ENCODE results near the gene SLC8A3. TPM values are rescaled to one million over a fixed set of nuclear protein-coding genes. Genes with fewer than 3 reads are reported as not detected.

SLC8A3 gene
- total RNA-seq, 1 experiment from 2014 or later = not detected

DNA sequence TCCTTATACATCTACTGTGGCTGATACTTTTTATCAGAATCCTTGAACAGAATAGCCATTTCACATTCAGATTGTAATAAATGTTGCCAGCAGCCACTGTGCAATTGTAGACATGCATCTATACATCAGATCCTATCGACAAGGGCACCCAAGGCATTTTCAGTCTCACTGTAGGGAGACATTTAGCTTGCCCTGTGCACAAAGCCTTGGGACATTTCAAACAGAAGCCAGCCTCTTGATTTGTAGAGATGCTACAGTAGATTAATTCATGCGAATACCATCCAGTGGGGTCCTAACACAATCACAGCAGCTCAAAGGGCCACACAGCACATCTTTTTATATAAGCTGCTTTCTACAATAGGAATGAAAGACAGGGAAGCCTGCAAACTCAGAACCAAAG is 81.4 kb downstream of the SLC8A3 start:
- ChIA-PET CTCF (no interaction called here), POLR2A (no interaction called here)
- no peak for DNase-seq (ENCODE audit: low read depth, low spot score)
- in situ Hi-C loops (cut with HindIII; ENCODE audit: low pct_unique_long_range_greater_than_20kb, low sequenced_read_pairs) = no loop called here
- Histone ChIP-seq H3K9me3 (ENCODE audit: control insufficient read depth, insufficient read depth, low read depth, low read length) (no peaks in the 10 kb centered on the region), H3K36me3 (ENCODE audit: control insufficient read depth, insufficient read depth, low read length) (no peaks in the 10 kb centered on the region), H3K27me3 (ENCODE audit: control insufficient read depth, insufficient read depth, low read length) (peaks cover 8% of the 10 kb centered on the region), H3K4me1 (ENCODE audit: control insufficient read depth, insufficient read depth, low read length) (no peaks in the 10 kb centered on the region), H3K4me3 (ENCODE audit: low read depth in 2 of 2, low read length in 2 of 2) (no peak overlapping the region), H3K27ac (ENCODE audit: low read length) (no peak overlapping the region)
- no TSS peak for BruUV-seq (replicated peaks)
- no peak for ATAC-seq
- intact Hi-C loops (cut with micrococcal nuclease; ENCODE audit: unreplicated experiment) = no loop called here
- no peak for TF ChIP-seq REST (IDR thresholded peaks at IDR 0.05; ENCODE audit: insufficient read depth in 1 of 2, low read depth in 2 of 2, low read length in 1 of 2)
- no peak for TF ChIP-seq TCF7L2 (IDR thresholded peaks at IDR 0.05; ENCODE audit: low read depth, low read length)
- no peak for TF ChIP-seq POLR2AphosphoS5 (IDR thresholded peaks at IDR 0.05; ENCODE audit: low read depth, low read length)
- TF ChIP-seq SIN3A (IDR thresholded peaks at IDR 0.05; ENCODE audit: borderline replicate concordance, insufficient read depth, low read depth, low read length) = no peak
- TF ChIP-seq, protein P1, sequence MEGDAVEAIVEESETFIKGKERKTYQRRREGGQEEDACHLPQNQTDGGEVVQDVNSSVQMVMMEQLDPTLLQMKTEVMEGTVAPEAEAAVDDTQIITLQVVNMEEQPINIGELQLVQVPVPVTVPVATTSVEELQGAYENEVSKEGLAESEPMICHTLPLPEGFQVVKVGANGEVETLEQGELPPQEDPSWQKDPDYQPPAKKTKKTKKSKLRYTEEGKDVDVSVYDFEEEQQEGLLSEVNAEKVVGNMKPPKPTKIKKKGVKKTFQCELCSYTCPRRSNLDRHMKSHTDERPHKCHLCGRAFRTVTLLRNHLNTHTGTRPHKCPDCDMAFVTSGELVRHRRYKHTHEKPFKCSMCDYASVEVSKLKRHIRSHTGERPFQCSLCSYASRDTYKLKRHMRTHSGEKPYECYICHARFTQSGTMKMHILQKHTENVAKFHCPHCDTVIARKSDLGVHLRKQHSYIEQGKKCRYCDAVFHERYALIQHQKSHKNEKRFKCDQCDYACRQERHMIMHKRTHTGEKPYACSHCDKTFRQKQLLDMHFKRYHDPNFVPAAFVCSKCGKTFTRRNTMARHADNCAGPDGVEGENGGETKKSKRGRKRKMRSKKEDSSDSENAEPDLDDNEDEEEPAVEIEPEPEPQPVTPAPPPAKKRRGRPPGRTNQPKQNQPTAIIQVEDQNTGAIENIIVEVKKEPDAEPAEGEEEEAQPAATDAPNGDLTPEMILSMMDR (IDR thresholded peaks at IDR 0.05) = no peak

DNA sequence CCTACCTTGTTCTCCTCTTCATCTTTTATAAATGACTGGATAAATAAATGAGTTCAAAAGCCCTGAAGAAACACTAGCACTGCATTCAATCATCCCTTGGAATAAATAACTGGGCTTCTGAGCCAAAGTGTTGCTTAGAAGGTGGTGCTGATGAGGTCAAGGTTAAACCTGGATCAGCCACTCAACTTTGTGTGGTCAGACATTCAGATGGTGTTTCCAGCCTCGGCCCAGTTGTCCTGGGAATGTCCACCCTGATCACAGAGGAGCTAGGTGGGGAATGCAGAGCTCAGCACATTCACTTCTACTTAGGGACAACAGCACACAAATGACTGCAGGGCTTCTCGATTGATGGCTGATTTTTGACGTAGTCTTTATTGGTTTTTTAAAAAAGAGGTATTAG is 88.7 kb downstream of the SLC8A3 start:
- Histone ChIP-seq H3K27me3 (ENCODE audit: control insufficient read depth, insufficient read depth, low read length) (peaks cover 6% of the 10 kb centered on the region), H3K27ac (ENCODE audit: low read length) (no peak overlapping the region), H3K9me3 (ENCODE audit: control insufficient read depth, insufficient read depth, low read depth, low read length) (no peaks in the 10 kb centered on the region), H3K36me3 (ENCODE audit: control insufficient read depth, insufficient read depth, low read length) (no peaks in the 10 kb centered on the region), H3K4me3 (ENCODE audit: low read depth in 2 of 2, low read length in 2 of 2) (no peak overlapping the region), H3K4me1 (ENCODE audit: control insufficient read depth, insufficient read depth, low read length) (no peaks in the 10 kb centered on the region)
- in situ Hi-C loops (cut with HindIII; ENCODE audit: low pct_unique_long_range_greater_than_20kb, low sequenced_read_pairs) = no loop called here
- DNase-seq (ENCODE audit: low read depth, low spot score) (no peak), ATAC-seq (no peak)
- ChIA-PET POLR2A (no interaction called here), CTCF (no interaction called here)
- BruUV-seq (replicated peaks) = no TSS peak
- intact Hi-C loops (cut with micrococcal nuclease; ENCODE audit: unreplicated experiment) = no loop called here
- TF ChIP-seq TCF7L2 (IDR thresholded peaks at IDR 0.05; ENCODE audit: low read depth, low read length) (no peak), SIN3A (IDR thresholded peaks at IDR 0.05; ENCODE audit: borderline replicate concordance, insufficient read depth, low read depth, low read length) (no peak), POLR2AphosphoS5 (IDR thresholded peaks at IDR 0.05; ENCODE audit: low read depth, low read length) (no peak), REST (IDR thresholded peaks at IDR 0.05; ENCODE audit: insufficient read depth in 1 of 2, low read depth in 2 of 2, low read length in 1 of 2) (no peak)
- TF ChIP-seq, protein P1 (IDR thresholded peaks at IDR 0.05) = no peak
